ENCODE results near the gene LRRC46. TPM values are rescaled to one million over a fixed set of nuclear protein-coding genes. Genes with fewer than 3 reads are reported as not detected.

Gene LRRC46
- total and polyA plus RNA-seq, 2 of the 4 experiments (the other 2 are of a cell fraction) = 0.77 TPM; not detected in 1

GRCh38 chr17:47792457-47792856, 39.0 kb upstream of the LRRC46 start:
- Histone ChIP-seq H3K9me3 (ENCODE audit: control insufficient read depth, insufficient read depth, low read length) (no peaks in the 10 kb centered on the region), H2BK5ac (ENCODE audit: low read depth, low read length, poor library complexity, severe bottlenecking) (no peak overlapping the region), H2AK9ac (replicated peaks; ENCODE audit: low read depth, low read length, poor library complexity) (no peak overlapping the region), H4K20me1 (ENCODE audit: insufficient read depth, low read length) (no peaks in the 10 kb centered on the region), H3K14ac (replicated peaks; ENCODE audit: low read depth, low read length) (no peak overlapping the region), H3K9ac (ENCODE audit: low read depth, low read length) (no peak overlapping the region), H2AFZ (replicated peaks; ENCODE audit: low read length, poor library complexity) (no peak overlapping the region), H3K79me1 (ENCODE audit: low read depth in 1 of 2, low read length in 2 of 2) (no peaks in the 10 kb centered on the region), H3K4me1 (ENCODE audit: control insufficient read depth, insufficient read depth, low read length) (no peaks in the 10 kb centered on the region), H4K91ac (ENCODE audit: insufficient read depth, low read depth, low read length) (no peak overlapping the region), H4K5ac (ENCODE audit: low read depth, low read length) (no peak overlapping the region), H2BK120ac (ENCODE audit: low read depth, low read length) (no peak overlapping the region), H3K27me3 (ENCODE audit: control insufficient read depth, insufficient read depth, low read length) (peaks cover 53% of the 10 kb centered on the region), H3K27ac (ENCODE audit: insufficient read depth, low read length) (no peak overlapping the region), H2AK5ac (ENCODE audit: low read depth, low read length) (no peak overlapping the region), H3K4me2 (ENCODE audit: low read depth, low read length) (no peak overlapping the region), H3K4me3 (ENCODE audit: insufficient read depth, low read depth, low read length) (no peak overlapping the region), H3K23ac (ENCODE audit: low read depth, low read length) (no peak overlapping the region), H3K18ac (ENCODE audit: low read depth, low read length) (no peak overlapping the region), H3K36me3 (ENCODE audit: control insufficient read depth, insufficient read depth, low read length) (no peaks in the 10 kb centered on the region), H3K4ac (ENCODE audit: low read depth, low read length) (no peak overlapping the region), H2BK20ac (ENCODE audit: low read depth, low read length) (no peak overlapping the region), H2BK15ac (ENCODE audit: low read depth, low read length) (no peak overlapping the region), H4K8ac (ENCODE audit: low read depth in 2 of 2, low read length in 2 of 2) (no peak overlapping the region), H3K56ac (ENCODE audit: extremely low read depth, insufficient read depth, low read length) (no peak overlapping the region), H3K9me1 (ENCODE audit: insufficient read depth, low read length) (no peaks in the 10 kb centered on the region)
- POLR2A ChIA-PET (ENCODE audit: unreplicated experiment) = no interaction called here
- ATAC-seq (ENCODE audit: low read depth) = no peak
- CTCF ChIA-PET = no interaction called here
- TF ChIP-seq RCOR1 (IDR thresholded peaks at IDR 0.05; ENCODE audit: insufficient replicate concordance, low read length) = no peak
- no peak for TF ChIP-seq CEBPB (IDR thresholded peaks at IDR 0.05; ENCODE audit: low read depth, low read length)
- TF ChIP-seq POLR2A (IDR thresholded peaks at IDR 0.05; ENCODE audit: low read depth, low read length) = no peak
- no peak for TF ChIP-seq RAD21 (IDR thresholded peaks at IDR 0.05; ENCODE audit: low read length)
- no peak for TF ChIP-seq USF2 (IDR thresholded peaks at IDR 0.05; ENCODE audit: low read depth, low read length)
- no peak for TF ChIP-seq FOS (IDR thresholded peaks at IDR 0.05; ENCODE audit: low read depth, low read length)
- TF ChIP-seq MAZ (IDR thresholded peaks at IDR 0.05; ENCODE audit: borderline replicate concordance, low read depth, low read length) = no peak
- no peak for TF ChIP-seq SMC3 (IDR thresholded peaks at IDR 0.05; ENCODE audit: low read depth, low read length)
- TF ChIP-seq CHD1 (IDR thresholded peaks at IDR 0.05; ENCODE audit: low read depth, low read length) = no peak
- dilution Hi-C loops (cut with HindIII; ENCODE audit: low sequenced_read_pairs, unreplicated experiment) = no loop called here
- in situ Hi-C loops (cut with MboI; ENCODE audit: low sequenced_read_pairs) = no loop called here
- WGBS, 2 experiments (ENCODE audit: extremely low coverage in 2 of 2, insufficient read length in 1 of 2) = no CpG with 5 or more reads among the region's 1 CpG
- intact Hi-C loops (cut with micrococcal nuclease) = no loop called here
- BruUV-seq (replicated peaks) = no TSS peak
- no peak for DNase-seq

Measured in IMR-90 (cell line).